AG04450 (cell line): ENCODE results near the gene POLR2L. TPM values are rescaled to one million over a fixed set of nuclear protein-coding genes. Genes with fewer than 3 reads are reported as not detected.

Experiments
- CTCF ChIA-PET: fragments of 300-600, 350-600 bp; formaldehyde crosslinking; extraction: SDS; loops from one replicate; lab custom pipeline; 2022; ENCODE audit warnings: antibody characterized with exemption, inconsistent platforms; lab: Charles Lee
- POLR2A ChIA-PET: fragments of 350-600 bp; formaldehyde crosslinking; extraction: SDS; loops from one replicate; lab custom pipeline; 2021; ENCODE audit warnings: antibody characterized with exemption, inconsistent platforms; lab: Yijun Ruan, JAX
- DNase-seq: peaks from one replicate; pipeline ENCODE4 v3.0.0-alpha.2; 2011; ENCODE audit warnings: low read depth, low spot score
- H3K27ac ChIP-seq: one replicate; pipeline ENCODE4 v1.5.1; 2012; ENCODE audit warnings: low read depth, low read length, control low read depth
- H3K27me3 ChIP-seq: one replicate; pipeline ENCODE4 v1.6.0; 2012; ENCODE audit warnings: low read length; ENCODE audit not compliant: control insufficient read depth, insufficient read depth
- H3K4me3 ChIP-seq: 2 replicates; pipeline ENCODE4 v1.5.1; 2011; ENCODE audit warnings: mild to moderate bottlenecking, low read depth, low read length, control low read depth
- H3K9me3 ChIP-seq: 2 replicates; pipeline ENCODE4 v1.5.1; 2012; ENCODE audit warnings: low read length; ENCODE audit not compliant: control insufficient read depth, insufficient read depth
- CTCF ChIP-seq: IDR thresholded peaks from 2 replicates; pipeline ENCODE4 v1.5.1; 2011; ENCODE audit warnings: low read depth, low read length, control low read depth, inconsistent platforms
- polyA plus RNA-seq: library from polyadenylated mRNA; depleted of rRNA; stranded (reverse); fragments of >200 nt; gene quantifications from 2 replicates; pipeline ENCODE4 v1.2.3, GENCODE V29; 2011; rRNA removed
- small RNA-seq: library from RNA; depleted of rRNA; stranded (forward); fragments of <200 nt; gene quantifications from one replicate; pipeline ENCODE3, GENCODE V24; 2012; ENCODE audit warnings: low read depth; ENCODE audit not compliant: insufficient read length

The POLR2L gene
- polyA plus RNA-seq, 1 experiment, result 211 TPM

- DNase-seq, result no peak
- Histone ChIP-seq H3K9me3 (no peaks in the 10 kb centered on the region; the same call in 1 of the 2 replicates), H3K4me3 (no peak overlapping the region), H3K27ac (no peak overlapping the region), H3K27me3 (no peaks in the 10 kb centered on the region)
- ChIA-PET POLR2A (no interaction called here), CTCF (no interaction called here)
- TF ChIP-seq CTCF, result no peak
Observed at GRCh38 chr11:791658-792534, 50.4 kb downstream of the POLR2L start.

GRCh38 chr11:790721-791564 is 51.4 kb downstream of the POLR2L start:
- no peak overlapping the region for H3K4me3 ChIP-seq
- DNase-seq, result no peak
- H3K27ac ChIP-seq, result no peak overlapping the region
- H3K27me3 ChIP-seq, result no peaks in the 10 kb centered on the region
- CTCF ChIA-PET, result no interaction called here
- no peak for TF ChIP-seq CTCF
- H3K9me3 ChIP-seq, result no peaks in the 10 kb centered on the region; the same call in 1 of the 2 replicates
- POLR2A ChIA-PET, result interaction anchor here (2.0 kb wide), 1 partner anchor 15 kb away, joined by 9 read pairs; the partner anchor contains the start of gene GATD1

GRCh38 chr11:789943-790342 is 52.4 kb downstream of the POLR2L start, which contains the start of gene CEND1:
Gene CEND1 (minus strand): TSS chr11:790090. CDS start chr11:788576, 1,514 bp downstream.
- no peak for DNase-seq
- Histone ChIP-seq H3K4me3 (peak within 1 kb of the TSS; percentile 57), H3K9me3 (no peaks in the 10 kb centered on the region; the same call in 1 of the 2 replicates), H3K27me3 (no peaks in the 10 kb centered on the region), H3K27ac (no peak within 1 kb of the TSS)
- no peak for TF ChIP-seq CTCF
- ChIA-PET POLR2A (interaction anchor here (0.9 to 2.0 kb wide), 3 partner anchors 14 to 40 kb away, joined by 3 to 9 read pairs (median 3); partner anchors contain the start of genes GATD1 and RPLP2), CTCF (no interaction called here)

Small RNA genes within 50 kb of the gene (small RNA-seq; reads per million reads assigned to genes)
- not detected for gene SNORA52

Other genes with a start within 250 kb of the POLR2L start
- gene IRF7, start 226.6 kb downstream of the POLR2L start, polyA plus RNA-seq, result 2.4 and 3.6 TPM in 2 replicates
- gene CDHR5, start 217.6 kb downstream of the POLR2L start, polyA plus RNA-seq, result not detected in 2 replicates
- gene SCT, start 215.3 kb downstream of the POLR2L start, polyA plus RNA-seq, result not detected in 2 replicates
- 0.05 TPM in 1 of 2 replicates, not detected in the other for gene DRD4, start 205.3 kb downstream of the POLR2L start, polyA plus RNA-seq
- gene DEAF1, start 147.3 kb downstream of the POLR2L start, polyA plus RNA-seq, result 13.0 and 19.6 TPM in 2 replicates
- gene TMEM80, start 146.7 kb downstream of the POLR2L start, polyA plus RNA-seq, result 16.2 and 18.7 TPM in 2 replicates
- 11.0 and 17.0 TPM in 2 replicates for gene EPS8L2, start 136.3 kb downstream of the POLR2L start, polyA plus RNA-seq
- 242 and 286 TPM in 2 replicates for gene TALDO1, start 95.1 kb downstream of the POLR2L start, polyA plus RNA-seq
- 15.0 and 18.8 TPM in 2 replicates for gene GATD1, start 65.0 kb downstream of the POLR2L start, polyA plus RNA-seq
- 0.55 and 1.1 TPM in 2 replicates for gene CEND1, start 52.4 kb downstream of the POLR2L start, polyA plus RNA-seq
- gene SLC25A22, start 44.2 kb downstream of the POLR2L start, polyA plus RNA-seq, result 11.3 and 11.5 TPM in 2 replicates
- gene PIDD1, start 37.3 kb downstream of the POLR2L start, polyA plus RNA-seq, result 5.7 and 8.2 TPM in 2 replicates
- 940 and 1,115 TPM in 2 replicates for gene RPLP2, start 32.6 kb downstream of the POLR2L start, polyA plus RNA-seq
- gene PNPLA2, start 23.6 kb downstream of the POLR2L start, polyA plus RNA-seq, result 17.3 and 29.3 TPM in 2 replicates
- gene CRACR2B, start 14.6 kb downstream of the POLR2L start, polyA plus RNA-seq, result 0.26 and 0.36 TPM in 2 replicates
- gene CD151, start 9.6 kb downstream of the POLR2L start, polyA plus RNA-seq, result 559 and 909 TPM in 2 replicates
- gene TSPAN4, start 323 bp upstream of the POLR2L start, polyA plus RNA-seq, result 92.6 and 134 TPM in 2 replicates
- 95.5 and 120 TPM in 2 replicates for gene CHID1, start 68.3 kb upstream of the POLR2L start, polyA plus RNA-seq
- 54.2 and 55.7 TPM in 2 replicates for gene AP2A2, start 83.3 kb upstream of the POLR2L start, polyA plus RNA-seq
- not detected in 2 replicates for gene MUC6, start 194.2 kb upstream of the POLR2L start, polyA plus RNA-seq
- gene MUC2, start 232.3 kb upstream of the POLR2L start, polyA plus RNA-seq, result not detected in 2 replicates